Measurements from ENCODE around the gene DIAPH1.
"Not testable (repeated sequence)": the region's sequence is repeated elsewhere in the genome, so short reads cannot be mapped to it uniquely, and the experiment has no call there.

DIAPH1 gene

DNA sequence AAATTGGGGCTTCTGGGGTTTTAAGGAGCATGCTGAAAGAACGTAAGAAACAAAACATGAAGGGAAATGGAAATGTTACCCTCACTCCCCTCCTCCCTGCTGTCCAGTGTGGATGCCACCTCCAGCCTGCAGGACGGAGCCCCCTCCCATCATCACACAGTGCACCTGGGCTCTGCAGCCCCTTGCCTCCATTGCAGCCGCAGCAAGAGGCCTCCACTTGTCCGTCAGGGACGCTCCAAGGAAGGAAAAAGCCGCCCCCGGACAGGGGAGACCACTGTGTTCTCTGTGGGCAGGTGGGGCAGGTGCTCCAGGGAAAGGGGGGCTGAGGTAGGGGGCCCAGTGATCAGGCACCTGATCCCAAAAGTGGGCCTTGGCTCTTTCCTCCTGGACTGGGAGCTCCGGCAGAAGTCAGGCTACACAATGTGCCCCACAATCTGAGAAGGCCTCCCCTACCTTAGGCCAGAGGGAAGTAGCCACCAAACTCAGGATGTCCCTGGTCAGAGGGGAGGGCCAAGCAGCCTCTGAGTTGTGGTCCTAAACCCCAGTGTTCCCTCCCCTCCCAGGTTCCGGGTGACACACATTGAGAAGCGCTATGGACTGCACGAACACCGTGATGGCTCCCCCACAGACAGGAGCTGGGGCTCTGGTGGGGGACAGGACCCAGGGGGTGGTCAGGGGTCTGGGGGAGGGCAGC lies 20.7 kb upstream of the DIAPH1 start:
- DNase-seq = no peak

DNA sequence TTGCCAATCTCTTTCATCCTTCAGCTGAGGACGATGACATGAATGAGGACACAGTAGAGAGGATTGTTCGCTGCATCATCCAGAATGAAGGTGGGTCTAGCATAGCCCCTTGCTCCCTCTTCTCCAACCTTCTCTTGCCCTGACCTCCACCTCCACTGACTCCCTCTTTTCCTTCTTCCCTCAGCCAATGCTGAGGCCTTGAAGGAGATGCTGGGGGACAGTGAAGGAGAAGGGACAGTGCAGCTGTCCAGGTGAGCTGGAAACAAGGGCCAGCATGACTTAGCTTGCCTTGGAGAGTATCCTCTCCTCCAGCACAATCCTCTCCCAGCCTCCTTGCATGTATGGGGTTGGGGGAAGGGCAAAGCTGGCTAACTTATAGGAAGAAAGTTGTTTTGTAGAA lies 20.0 kb upstream of the DIAPH1 start:
- no peak for DNase-seq

DNA sequence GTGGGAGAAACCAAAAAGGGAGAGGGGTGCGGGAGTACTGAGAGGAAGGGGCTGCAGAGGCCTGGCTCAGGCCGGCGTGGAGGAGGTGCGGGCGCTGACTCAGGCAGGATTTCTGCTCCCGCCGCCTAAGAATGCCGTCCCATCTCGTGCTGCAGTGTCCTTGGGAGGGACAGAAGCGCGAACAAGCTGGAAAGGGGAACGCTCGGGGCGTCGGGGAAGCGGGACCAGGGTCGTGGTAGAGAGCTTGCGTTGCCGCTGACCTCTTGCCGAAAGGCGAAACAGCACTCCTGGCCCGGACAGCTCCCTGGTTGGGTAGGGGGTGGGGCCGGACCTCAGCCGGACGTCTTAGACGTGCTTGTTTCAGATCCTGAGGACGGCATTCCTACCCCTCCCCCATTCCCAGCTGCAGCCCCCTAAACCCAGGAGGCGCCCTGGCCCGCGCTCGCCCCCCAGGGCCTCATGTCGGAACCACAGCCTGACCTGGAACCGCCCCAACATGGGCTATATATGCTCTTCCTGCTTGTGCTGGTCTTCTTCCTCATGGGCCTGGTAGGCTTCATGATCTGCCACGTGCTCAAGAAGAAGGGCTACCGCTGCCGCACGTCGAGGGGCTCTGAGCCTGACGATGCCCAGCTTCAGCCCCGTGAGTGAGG lies 19.1 kb upstream of the DIAPH1 start:
- peak; percentile 69 to 73 for DNase-seq

DNA sequence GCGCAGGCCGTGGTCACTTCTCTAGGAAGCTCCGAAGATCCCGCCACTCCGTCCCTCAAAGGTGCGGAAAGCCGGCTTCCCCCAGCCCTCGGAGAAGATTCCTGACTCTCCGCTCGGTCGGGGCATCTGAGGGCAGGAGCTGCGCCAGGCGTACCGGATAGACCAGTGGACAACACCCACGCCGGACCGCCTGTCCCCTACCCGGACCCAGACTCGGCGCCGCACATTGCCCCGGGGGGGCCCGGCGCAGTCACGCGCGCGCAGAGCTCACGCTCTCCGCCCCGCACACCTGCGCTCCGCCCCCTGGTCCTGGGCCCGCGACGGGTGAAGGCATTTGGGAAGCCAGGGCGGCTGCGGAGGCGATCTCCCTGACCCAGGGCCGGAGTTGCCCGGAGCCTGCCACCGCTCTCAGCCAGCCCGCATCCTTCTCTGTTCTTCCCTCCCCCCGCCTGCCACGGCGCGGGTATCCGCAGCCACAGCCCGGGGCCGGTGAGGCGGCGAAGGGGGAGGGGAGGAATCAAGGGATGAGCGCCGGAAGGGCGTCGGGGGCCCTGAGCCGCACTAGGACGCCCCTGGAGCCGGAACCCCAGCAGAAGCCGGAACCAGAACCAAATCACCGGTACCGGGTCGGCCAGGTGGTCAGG lies 18.4 kb upstream of the DIAPH1 start:
- DNase-seq = peak; percentile 45 to 58

DNA sequence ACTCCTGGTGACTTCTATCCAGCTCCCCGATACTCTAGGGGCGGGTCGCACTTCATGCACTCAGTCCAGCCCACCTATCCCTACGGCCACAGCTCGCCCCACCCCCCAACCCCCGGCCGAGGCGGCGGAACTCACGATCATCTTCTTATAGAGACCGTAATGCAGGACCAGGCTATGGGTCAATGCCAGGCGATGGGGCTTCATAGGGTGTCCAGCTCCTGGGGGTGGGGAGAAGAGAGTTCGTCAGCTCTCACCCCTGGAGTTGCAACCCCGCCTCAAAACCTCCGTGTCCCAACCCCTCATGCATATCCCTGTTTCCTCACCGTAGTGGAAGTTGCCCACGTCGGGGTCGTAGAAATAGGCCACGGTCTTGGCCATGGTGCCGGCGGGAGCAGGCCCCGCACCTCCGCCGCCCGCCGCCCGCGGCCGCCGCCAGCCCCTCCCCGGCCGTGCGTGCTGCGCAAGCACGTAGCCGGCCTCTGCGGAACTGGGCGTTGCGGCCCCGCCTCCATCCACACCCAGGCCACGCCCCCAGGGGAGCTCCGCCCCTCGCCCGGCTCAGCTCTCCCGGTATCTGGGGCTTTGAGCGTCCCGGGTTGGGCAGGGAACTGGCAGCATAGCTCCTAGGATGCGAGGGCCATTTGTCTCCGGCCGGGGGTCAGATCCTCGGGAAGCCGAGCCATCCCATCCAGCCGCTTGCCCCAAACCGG lies 17.8 kb upstream of the DIAPH1 start, which contains the start of the genes HDAC3 and RELL2:
HDAC3 (minus strand) TSS at position 437 of the 710 bp plus-strand sequence; CDS start at position 378, 59 bp downstream.
RELL2 (plus strand) TSS at position 585 of the 710 bp plus-strand sequence. CDS start 1,229 bp downstream, outside the sequence.
- peak; percentile 91 to 93 for DNase-seq

DNA sequence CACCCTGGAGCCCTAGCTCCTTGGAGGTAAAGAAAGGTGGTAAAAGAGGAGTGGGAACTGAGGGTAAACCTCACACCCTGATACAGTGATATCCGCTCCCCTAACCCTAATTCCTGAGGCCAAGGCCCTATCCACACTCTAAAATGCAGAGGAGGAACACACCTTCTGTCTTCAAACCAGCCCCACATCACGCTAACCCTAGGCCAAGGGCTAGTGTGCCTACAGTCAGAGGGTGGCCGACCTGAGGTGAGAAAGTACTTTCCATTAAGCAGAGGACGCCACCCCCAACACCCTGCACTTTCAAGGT lies 17.3 kb upstream of the DIAPH1 start:
- DNase-seq = no peak

DNA sequence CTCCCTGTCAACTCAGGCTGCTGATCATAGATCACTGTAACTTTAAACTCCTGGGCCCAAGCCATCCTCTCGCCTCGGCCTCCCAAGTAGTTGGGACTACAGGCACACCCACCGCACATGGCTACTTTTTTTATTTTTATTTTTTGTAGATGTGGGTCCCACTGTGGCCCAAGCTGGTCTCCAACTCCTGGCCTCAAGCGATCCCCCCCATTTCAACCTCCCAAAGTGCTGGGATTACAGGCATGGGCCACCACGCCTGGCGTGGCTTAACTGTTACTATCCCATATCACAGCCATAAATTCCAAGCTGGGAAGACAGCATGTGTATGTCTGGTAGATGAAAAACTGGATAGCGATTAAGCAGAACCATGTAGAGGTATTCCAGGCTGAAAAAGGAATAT lies 16.8 kb upstream of the DIAPH1 start:
- DNase-seq = no peak

DNA sequence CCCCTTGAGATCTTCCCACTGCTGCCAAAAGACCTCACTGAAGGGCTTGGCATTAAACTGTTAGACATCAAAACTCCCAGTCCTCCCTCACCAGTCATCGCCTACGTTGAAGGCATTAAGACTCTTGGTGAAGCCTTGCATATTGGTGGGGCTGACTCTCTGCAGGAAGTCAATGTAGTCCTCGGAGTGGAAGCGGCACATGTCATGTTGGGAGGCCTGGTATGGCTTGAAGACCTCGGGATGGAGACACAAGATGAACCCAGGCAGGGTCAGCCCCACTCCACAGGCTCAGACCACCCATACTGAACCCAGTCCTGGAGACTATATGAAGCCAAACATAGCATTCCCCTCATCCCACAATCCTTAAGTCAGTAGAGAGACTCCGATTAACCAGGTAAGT lies 15.9 kb upstream of the DIAPH1 start:
- no peak for DNase-seq

DNA sequence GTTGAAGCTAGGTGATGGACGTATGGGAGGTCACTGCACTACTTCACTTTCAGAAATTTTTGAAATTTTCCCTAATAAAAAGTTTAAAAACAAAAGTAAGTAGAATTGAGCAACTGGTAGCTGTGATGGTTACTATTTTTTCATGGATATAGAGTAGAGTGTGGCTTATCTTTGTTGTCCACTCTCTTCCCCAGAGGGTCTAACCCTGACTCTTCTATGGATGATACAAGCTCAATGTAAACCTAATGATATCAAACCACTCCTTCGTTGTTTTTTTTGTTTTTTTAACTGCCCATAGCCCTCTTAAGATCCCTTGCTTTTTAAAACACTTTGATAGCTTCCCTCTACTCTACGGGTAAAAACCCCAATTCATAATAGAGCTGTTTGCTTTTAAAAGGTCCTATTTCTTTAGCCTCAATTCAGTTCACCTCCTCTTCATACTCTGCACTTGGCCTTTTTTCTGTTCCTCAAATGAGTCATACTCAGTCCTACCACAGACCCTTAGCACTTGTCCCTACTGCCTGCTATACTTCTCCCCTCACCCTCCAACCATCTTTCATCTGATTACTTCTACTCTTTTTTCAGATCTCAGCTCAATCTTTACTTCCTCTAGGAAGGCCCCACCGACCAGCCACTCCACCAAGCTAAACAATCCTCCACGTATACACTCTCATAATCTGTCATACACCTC lies 15.2 kb upstream of the DIAPH1 start:
- no peak for DNase-seq

DNA sequence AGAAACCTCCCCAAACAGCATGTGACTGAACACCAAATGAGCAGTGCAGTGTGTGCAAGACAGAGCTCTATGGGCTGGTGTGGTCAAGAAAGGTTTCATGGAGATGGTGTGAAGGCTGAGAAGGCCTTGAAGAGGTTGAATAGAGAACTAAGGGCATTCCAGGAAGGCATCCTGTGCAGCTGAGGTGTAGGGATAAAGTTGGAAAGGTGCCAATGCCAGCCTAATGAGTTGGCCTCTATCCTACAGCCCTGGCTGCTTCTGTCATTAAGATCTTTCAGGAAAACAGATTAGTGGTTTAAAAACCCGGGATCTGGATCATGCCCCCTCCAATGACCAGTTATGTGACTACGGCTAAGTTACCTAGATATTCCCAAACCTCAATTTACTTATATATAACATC lies 13.8 kb upstream of the DIAPH1 start:
- no peak for DNase-seq

DNA sequence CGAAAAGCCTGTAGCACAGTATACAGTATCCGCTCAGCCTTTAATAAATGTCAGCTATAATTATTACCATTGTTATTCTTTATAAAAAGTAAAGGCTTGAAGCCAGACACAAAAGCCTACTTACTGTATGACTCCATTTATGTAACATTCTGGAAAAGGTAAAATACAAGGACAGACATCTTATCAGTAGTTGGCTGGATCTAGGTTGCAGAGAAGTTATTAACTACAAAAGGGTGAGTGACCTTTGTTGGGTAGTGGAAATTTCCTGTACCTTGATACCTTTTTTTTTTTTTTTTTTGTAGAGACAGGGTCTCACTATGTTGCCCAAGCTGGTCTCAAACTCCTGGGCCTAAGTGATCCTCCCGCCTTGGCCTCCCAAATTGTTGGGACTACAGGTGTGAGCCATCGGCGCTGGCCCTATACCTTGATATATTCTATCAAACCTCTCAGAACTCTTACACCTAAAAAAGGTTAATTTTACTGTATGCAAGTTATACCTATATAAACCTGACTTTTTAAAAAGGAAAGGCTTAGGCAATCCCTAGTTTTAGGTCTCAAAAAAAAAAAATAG lies 11.9 kb upstream of the DIAPH1 start:
- DNase-seq = no peak

DNA sequence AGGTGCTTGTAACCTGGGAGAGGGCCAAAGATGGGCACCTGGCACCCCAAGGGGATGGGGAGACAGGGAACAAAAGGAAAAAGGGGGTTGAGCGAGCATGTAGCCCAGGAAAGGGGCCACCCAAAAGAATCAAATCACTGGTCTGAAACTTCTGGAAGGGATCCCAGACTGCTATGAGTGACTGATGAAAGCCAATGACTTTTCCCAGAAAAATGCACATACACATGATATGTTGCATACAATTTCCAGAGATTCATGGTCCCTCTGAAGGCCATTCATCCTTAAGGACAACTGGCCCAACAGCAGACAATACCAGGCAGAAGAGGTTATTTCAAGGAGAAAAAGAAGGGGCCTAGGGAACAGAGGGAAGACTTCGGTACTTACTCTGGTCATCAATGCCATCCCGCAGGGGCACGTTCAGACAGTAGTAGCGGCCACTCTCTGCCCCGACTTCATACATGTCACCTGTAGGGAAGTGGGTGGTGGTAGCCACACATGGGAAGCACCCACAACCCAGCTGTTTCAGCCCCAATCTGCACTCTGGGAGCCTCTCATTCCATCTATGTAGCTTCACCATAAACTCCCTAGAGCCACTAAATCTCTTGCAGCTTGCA lies 9.5 kb upstream of the DIAPH1 start:
- DNase-seq = no peak

DNA sequence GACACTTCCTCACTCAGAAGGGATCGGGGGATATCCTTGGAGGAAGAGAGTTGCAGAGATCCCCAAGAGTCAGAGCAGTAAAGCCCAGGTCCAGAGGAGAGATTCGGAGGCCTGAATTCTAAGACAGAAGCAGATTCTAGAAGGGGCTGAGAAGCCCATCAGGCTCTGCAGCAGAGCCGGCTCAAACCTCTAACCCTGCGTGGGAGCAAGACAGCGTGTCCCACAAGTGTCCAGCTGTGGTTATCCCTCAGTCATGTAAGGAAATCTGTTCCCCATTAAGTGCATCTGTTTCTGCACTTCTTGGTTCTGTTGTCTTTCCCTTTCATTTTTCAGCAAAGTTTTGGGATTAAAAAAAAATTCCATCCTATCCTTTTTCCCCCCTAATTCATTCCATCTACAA lies 4.8 kb upstream of the DIAPH1 start:
- DNase-seq = no peak

DNA sequence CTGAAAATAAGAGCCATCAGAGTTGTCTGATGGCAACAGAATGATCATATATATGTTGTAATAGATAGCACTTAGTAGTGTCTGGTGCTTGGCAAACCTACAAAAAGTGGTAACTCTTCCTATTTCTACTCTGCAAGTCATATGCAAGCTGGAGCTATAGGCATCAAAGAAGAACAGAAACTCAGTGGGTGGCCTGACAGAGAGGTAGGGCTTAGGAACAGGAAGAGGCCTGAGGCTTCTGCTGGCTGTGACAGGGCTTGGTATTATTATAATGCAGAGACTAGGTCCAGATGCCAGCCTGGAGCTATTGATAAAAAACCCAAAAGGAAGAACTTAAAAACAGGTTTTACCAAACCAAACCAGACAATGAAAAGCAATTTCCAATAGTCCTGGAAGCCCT lies 4.4 kb upstream of the DIAPH1 start:
- peak in 1 of 2 donors; percentile 42 for DNase-seq

DNA sequence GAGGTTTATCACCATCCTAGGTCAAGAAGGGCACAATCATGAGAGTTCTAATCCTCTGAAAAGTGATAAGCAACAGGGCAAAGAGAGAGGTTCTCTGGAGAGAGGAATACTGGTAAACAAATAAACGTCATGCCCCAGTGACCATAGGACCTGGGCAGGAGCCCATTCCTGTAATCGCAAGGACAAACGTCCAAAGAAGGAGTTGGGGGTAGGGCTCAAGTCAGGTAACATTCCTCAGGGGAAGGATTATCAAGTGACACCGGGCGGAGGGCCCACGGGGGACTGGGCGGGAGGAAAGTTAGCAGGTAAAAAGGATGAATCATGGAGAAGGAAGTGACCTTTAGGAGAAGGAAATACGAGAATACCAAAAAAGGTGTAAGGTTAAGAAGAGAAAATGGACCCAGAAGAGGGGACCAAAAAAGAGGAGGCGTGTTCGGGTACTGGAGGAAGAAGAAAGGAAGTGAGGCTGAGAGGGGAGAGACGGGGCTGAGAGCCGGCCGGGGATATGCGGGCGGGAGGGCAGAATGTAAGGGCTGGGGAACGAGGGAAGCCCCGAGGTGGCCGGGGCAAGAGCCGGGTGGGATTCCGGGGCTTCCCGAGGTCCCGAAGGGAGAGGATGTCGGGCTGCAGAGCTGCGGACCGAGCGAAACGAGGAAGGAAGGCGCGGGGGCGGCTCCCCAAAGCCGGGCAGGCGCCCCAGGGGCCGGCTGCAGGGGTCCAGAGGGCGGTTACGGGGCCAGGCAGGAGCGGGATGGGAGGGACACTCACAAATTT lies 583 bp downstream of the DIAPH1 start:
- DNase-seq = peak; percentile 36 to 66

DNA sequence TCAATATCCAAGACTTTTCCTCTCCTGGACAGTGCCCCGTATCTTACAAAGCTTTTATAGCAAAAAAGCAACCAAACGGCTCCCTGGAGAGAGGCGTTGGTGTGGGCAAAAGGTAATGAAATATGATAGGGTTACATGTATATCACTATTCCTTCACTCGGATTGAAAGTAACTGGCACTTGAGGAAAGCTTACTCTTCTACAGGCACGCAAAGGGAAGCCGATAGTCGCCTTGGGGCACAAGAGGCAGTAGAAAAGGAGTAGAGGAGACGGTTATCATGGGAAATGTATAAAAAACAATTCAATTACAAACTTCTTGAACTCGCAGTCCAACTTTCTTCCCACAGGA lies 1.1 kb downstream of the DIAPH1 start:
- DNase-seq = no peak

DNA sequence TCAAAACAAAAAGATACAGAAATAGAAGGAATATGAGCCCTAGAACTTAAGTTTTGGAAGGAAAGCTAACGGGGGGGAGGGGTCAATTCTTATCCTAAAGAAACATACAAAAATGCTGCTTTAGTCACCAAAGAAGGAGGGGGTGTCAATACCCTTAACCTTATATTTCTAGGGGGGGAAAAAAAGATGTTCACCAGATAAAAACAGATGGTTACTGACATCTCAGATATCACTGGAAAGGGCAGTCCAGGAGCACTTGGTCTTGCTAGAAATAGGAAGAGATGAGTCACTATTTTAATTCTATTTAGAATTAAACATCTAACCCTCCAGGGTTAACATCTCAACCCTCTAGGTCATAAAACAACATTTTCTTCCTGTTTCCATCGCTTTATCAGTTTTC lies 1.7 kb downstream of the DIAPH1 start:
- DNase-seq = no peak

DNA sequence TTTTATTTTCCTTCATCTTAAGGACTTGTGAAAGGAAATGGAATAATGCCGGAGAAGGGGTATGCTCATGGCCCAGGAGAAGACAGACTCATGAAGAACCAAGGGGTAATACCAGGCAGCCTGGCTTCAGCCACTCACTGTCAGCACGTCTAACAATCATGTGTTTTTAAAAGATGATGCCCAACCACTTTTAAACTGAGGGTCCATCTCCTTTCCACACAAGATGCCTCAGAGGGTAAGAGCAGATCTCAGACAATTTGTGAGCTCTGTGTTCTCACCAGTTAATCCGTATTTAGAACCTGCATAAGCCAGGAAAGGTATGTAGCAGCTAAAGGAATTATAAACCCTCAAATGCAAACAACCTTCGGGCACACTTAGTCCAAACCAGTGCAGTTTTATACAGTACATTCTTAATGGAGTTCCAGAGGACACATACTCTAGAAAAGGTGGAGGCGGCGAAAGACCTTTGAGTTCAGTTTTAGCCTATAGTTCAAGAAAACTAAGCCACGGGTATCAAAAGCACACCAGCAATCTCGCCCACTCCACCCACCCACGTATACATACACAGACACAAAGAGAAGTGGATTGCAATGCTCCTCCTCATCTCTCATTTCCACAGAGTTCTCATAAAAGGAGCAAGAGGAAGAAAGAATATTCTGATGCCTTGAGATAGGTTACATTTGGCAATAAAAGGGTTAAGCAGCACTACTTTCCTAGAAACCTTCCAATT lies 2.6 kb downstream of the DIAPH1 start:
- no peak for DNase-seq

DNA sequence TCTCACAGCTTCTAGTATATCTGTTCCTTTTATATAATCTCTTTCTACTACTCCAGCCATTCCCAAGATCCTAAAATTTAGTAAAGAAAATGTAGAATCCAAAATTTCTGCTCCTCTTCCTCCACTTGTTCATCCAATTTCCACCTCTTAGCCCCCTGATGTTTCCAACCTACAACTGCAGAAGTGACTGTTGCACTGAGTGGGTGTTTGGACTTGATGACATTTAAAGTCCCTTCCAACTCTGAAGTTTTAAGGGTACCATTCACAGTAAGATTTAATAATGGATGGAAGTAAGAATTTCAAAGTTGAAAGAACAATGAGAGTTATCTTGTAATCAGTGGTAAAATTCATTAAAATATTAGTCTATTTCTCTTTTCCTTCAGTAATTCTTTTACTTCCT lies 5.5 kb downstream of the DIAPH1 start:
- DNase-seq = no peak

DNA sequence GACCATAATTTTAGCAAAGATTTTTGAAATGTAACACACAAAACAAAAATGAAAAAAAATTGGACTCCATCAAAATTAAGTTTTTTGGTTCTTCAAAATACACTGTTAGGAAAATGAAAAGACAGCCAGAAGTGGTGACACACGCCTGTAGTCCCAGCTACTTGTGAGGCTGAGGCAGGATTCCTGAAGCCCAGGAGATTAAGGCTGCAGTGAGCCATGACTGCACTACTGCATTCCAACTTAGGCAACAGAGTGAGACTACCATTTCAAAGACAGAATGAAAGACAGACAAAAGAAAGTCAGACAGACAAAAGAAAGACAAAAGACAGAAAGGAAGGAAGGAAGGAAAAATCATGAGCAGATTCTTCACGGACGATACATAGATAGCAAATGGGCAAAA lies 7.5 kb downstream of the DIAPH1 start:
- no peak for DNase-seq

DNA sequence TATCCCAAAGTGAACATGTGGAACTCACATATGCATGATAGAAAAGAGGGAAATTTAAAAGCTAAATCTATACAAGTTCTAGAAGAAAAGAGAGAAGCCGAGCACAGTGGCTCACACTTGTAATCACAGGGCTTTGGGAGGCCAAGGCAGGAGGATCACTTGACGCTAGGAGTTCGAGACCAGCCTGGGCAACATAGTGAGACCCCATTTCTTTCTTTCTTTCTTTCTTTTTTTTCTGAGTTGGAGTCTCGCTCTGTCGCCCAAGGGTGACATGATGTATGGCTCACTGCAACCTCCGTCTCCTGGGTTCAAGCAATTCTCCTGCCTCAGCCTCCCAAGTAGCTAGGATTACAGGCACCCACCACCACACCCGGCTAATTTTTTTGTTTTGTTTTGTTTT lies 8.9 kb downstream of the DIAPH1 start:
- not testable (repeated sequence) for DNase-seq

Measured in CD4-positive, alpha-beta T cell treated with Interleukin-1 beta for 1 hour (primary cell).